Measurements from ENCODE around the gene UBE2Q2.

Gene UBE2Q2

GRCh38 chr15:75923756-75924155 lies 80.5 kb downstream of the UBE2Q2 start:
- no peak for DNase-seq (ENCODE audit: low read depth)

DNA sequence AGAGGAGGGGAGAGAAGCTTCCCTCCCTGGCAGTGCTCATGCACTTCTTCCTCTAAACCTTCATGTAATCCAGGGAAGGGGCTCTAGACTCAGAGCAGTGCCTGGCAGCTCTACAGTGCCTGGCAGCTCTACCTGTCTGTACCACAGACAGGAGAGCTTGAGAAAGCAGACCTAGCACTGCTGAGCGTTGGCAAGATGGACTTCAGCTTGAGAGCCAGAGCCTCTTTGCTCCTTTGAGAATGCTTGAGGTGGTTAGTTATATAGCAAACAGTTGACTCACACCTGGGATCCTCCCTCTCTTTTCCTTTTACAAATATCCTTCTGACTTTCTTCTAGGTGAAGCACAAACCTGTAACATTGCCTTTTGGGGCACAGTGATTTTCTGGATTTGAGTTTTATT lies 81.3 kb downstream of the UBE2Q2 start:
- peak; percentile 22 for DNase-seq (ENCODE audit: low read depth)

- no peak for DNase-seq (ENCODE audit: low read depth)
These were observed 82.2 kb downstream of the UBE2Q2 start for GRCh38 chr15:75925440-75925839.

- no peak for DNase-seq (ENCODE audit: low read depth)
These were observed 83.7 kb downstream of the UBE2Q2 start for GRCh38 chr15:75926931-75927330.

GRCh38 chr15:75927601-75928000 lies 84.4 kb downstream of the UBE2Q2 start:
- DNase-seq (ENCODE audit: low read depth), result no peak

DNA sequence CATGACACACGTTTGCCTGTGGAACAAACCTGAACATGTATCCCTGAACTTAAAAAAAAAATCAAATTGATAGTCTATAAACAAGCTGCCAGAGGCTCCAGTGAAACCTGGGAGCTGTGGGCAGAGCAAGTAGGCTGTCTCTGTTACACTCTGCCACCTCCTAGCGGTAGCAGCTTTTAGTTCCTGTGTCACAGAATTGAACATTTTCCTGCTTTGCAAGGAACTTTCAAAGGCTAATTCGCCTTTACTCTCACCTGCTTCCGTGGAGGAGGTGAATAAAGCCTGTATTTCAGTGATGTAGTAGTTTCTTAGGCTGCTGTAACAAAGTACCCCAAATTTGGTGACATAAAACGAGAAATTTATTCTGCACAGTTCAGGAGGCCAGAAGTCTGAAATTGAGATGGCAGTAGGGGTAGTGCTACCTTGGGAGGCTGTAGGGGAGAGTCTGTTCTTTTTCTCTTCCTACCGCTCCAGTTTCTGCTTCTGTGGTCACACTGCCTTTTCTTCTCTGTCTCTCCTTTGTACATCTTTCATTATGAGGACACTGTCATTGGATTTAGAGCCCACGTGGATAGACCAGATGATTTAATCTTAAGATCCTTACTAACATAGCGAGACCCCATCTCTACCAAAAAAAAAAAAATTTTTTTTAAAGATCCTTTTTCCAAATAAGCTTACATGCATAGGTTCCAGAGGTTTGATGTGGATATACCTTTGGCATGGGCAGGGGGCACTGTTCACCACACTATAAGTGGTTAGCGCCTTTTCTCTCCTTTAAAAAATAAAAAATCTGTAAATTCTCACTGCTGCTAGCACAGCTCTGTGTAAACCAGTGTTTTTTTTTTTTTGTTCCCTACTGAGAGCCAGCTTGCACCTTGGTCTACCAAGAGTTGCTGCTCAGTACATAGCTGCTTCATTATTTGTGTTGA lies 85.7 kb downstream of the UBE2Q2 start:
- peak; percentile 60 for DNase-seq (ENCODE audit: low read depth)

GRCh38 chr15:75929799-75930565 lies 86.7 kb downstream of the UBE2Q2 start:
- no peak for DNase-seq (ENCODE audit: low read depth)

- DNase-seq (ENCODE audit: low read depth), result no peak
These were observed 87.6 kb downstream of the UBE2Q2 start for GRCh38 chr15:75930866-75931265.

- no peak for DNase-seq (ENCODE audit: low read depth)
These were observed 99.2 kb downstream of the UBE2Q2 start for GRCh38 chr15:75942464-75942863.

- no peak for DNase-seq (ENCODE audit: low read depth)
These were observed 100.0 kb downstream of the UBE2Q2 start for GRCh38 chr15:75943246-75943645.

- DNase-seq (ENCODE audit: low read depth), result no peak
These were observed 100.5 kb downstream of the UBE2Q2 start for GRCh38 chr15:75943713-75944215.

- DNase-seq (ENCODE audit: low read depth), result peak; percentile 84
These were observed 102.7 kb downstream of the UBE2Q2 start for GRCh38 chr15:75945953-75946352.

DNA sequence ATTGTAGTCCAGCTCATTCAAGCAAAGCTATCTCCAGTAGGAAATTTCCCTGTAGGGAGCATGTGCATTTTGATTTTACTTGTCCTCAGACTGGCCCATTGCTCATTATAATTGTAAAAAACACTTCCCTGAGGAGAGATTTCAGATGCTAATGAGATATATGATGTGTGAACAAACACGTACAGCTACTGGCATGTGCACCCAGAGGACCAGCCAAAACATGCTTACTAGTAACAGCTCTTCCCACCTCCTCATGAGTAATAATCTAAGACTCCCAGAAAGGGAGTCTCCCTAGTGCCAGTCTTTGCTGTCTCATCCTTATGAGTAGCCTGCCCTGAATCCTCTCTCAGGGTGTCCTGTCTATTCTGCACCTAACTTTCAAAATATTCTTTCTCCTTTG lies 103.8 kb downstream of the UBE2Q2 start:
- DNase-seq (ENCODE audit: low read depth), result peak; percentile 86

DNA sequence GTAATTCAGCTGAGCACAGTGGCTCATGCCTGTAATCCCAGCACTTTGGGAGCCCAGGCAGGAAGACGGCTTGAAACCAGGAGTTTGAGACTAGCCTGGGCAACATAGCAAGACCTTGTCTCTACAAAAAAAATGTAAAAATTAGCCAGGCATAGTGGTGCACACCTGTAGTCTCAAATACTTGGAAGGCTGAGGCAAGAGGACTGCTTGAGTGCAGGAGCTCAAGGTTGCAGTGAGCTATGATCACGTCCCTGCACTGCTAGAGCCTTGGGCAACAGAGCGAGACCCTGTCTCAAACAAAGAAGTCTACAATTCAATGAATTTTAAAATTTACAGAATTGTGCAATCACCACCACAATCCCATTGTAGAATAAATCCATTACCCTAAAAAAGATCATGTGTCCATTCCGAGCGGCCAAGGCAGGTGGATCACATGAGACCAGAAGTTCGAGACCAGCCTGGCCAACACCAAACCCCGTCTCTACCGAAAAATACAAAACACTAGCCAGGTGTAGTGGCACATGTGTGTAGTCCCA lies 105.6 kb downstream of the UBE2Q2 start:
- DNase-seq (ENCODE audit: low read depth), result no peak

Data from amniotic epithelial cell (primary cell).